Measurements from ENCODE around the gene OPN3.

OPN3 gene

DNA sequence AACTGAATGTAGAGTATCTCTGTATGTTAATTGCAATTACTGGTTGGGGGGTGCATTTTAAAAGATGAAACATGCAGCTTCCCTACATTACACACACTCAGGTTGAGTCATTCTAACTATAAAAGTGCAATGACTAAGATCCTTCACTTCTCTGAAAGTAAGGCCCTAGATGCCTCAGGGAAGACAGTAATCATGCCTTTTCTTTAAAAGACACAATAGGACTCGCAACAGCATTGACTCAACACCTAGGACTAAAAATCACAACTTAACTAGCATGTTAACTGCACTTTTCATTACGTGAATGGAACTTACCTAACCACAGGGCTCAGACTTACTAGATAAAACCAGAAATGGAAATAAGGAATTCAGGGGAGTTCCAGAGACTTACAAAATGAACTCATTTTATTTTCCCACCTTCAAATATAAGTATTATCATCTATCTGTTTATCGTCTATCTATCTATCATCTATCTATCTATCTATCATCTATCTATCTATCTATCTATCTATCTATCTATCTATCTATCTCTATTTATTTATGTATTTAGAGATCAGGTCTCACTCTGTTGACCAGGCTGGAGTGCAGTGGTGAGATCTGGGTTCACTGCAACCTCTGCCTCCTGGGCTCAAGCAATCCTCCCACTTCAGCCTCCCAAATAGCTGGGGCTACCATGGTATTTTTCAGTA, 47.8 kb downstream of the OPN3 start:
- DNase-seq (ENCODE audit: extremely low read depth, insufficient read length): peak; percentile 27
- no peak overlapping the region for H3K4me3 ChIP-seq (replicated peaks; ENCODE audit: low read depth, low read length)
- no peaks in the 10 kb centered on the region; the same call in 1 of the 2 replicates for H3K36me3 ChIP-seq (ENCODE audit: control insufficient read depth, insufficient read depth, low read length)
- TF ChIP-seq, protein P1, sequence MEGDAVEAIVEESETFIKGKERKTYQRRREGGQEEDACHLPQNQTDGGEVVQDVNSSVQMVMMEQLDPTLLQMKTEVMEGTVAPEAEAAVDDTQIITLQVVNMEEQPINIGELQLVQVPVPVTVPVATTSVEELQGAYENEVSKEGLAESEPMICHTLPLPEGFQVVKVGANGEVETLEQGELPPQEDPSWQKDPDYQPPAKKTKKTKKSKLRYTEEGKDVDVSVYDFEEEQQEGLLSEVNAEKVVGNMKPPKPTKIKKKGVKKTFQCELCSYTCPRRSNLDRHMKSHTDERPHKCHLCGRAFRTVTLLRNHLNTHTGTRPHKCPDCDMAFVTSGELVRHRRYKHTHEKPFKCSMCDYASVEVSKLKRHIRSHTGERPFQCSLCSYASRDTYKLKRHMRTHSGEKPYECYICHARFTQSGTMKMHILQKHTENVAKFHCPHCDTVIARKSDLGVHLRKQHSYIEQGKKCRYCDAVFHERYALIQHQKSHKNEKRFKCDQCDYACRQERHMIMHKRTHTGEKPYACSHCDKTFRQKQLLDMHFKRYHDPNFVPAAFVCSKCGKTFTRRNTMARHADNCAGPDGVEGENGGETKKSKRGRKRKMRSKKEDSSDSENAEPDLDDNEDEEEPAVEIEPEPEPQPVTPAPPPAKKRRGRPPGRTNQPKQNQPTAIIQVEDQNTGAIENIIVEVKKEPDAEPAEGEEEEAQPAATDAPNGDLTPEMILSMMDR (IDR thresholded peaks at IDR 0.05; ENCODE audit: insufficient read depth, low read length, poor library complexity, severe bottlenecking): no peak
- no peaks in the 10 kb centered on the region for H3K27me3 ChIP-seq (replicated peaks; ENCODE audit: control insufficient read depth, insufficient read depth, low read length)

DNA sequence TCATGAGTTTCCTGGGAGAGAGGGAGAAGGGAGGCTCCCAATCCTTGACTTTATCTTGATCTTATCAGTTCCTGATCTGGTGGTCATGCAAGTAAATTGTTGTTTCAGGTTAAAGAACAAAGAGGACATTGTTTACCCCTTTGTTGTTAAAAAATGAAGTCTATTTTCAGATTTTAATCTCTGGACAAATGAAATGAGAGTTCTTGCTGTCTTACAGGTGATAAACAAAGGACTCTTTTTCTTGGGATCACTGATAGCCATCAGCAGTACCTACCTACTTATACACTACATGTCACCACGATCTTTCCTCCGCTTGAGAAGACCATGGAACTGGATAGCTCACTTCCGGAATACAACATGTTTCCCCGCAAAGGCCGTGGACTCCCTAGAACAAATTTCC, 48.4 kb downstream of the OPN3 start:
- DNase-seq (ENCODE audit: extremely low read depth, insufficient read length): no peak

DNA sequence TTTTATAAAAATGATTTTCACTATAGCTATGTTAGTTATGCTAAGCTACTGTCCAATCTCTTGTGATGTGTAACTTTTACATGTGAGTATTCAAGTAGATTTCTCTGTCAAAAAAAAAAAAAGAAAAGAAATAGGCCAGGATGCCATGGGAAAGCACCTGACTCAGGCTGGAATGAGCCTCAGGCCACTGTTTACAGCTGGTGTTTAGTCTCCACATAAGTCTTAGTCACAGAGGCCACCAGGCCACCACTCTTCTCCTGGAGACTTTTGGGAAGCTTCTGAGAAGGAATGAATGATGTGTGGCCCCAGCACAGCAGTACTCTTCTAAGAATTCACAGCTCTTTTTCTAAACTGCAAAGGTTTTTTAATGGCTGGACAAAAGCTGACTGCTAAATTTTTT, 48.9 kb downstream of the OPN3 start:
- no peak for DNase-seq (ENCODE audit: extremely low read depth, insufficient read length)
- peaks cover 2% of the 10 kb centered on the region for H3K36me3 ChIP-seq (ENCODE audit: control insufficient read depth, insufficient read depth, low read length)
- H3K27me3 ChIP-seq (replicated peaks; ENCODE audit: control insufficient read depth, insufficient read depth, low read length): no peaks in the 10 kb centered on the region
- TF ChIP-seq, protein P1 (IDR thresholded peaks at IDR 0.05; ENCODE audit: insufficient read depth, low read length, poor library complexity, severe bottlenecking): no peak
- H3K4me3 ChIP-seq (replicated peaks; ENCODE audit: low read depth, low read length): no peak overlapping the region

More for the DNA sequence above, 48.4 kb downstream of the OPN3 start:
- no peaks in the 10 kb centered on the region for H3K27me3 ChIP-seq (replicated peaks; ENCODE audit: control insufficient read depth, insufficient read depth, low read length)
- no peak overlapping the region for H3K4me3 ChIP-seq (replicated peaks; ENCODE audit: low read depth, low read length)
- TF ChIP-seq, protein P1 (IDR thresholded peaks at IDR 0.05; ENCODE audit: insufficient read depth, low read length, poor library complexity, severe bottlenecking): no peak
- H3K36me3 ChIP-seq (ENCODE audit: control insufficient read depth, insufficient read depth, low read length): peaks cover 2% of the 10 kb centered on the region

DNA sequence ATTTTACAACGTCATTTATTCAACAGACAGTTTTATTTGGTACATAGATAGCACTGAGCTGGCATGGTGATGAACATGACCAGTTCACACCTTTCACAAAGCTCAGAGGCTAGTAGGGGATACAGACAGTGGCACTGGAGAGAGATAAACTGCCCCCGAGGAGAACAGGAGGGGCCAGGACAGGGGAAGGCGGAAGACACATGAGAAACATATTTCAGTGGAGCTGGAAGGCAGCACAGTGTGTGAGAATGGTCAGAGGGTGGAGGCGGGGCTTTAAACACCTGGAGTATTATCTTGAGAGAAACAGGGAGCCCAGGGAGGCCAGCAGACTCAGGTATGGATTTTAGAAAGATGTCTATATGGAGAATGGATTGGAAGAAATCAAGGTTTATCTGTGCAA, 49.5 kb downstream of the OPN3 start:
- H3K4me3 ChIP-seq (replicated peaks; ENCODE audit: low read depth, low read length): no peak overlapping the region
- no peaks in the 10 kb centered on the region for H3K27me3 ChIP-seq (replicated peaks; ENCODE audit: control insufficient read depth, insufficient read depth, low read length)
- no peak for DNase-seq (ENCODE audit: extremely low read depth, insufficient read length)
- peaks cover 2% of the 10 kb centered on the region for H3K36me3 ChIP-seq (ENCODE audit: control insufficient read depth, insufficient read depth, low read length)
- TF ChIP-seq, protein P1 (IDR thresholded peaks at IDR 0.05; ENCODE audit: insufficient read depth, low read length, poor library complexity, severe bottlenecking): no peak

DNA sequence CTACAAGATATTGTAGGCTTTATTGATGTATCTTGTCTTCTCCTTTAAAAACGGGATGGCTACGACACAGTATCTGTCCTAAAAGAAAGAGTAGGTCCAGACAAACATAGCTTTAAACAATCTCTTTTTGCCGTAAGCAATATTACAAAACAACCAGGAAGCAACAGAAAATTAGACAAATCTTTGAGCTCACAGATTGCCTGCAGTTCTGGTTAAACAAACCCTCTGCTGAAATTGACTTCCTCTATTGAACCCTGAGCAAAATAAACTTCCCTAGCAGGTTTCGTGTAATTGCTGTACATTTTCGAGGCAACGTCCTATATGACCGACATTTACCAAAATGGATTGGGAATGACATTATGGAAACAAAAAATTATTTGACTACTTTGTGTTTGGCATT, 50.6 kb downstream of the OPN3 start:
- H3K4me3 ChIP-seq (replicated peaks; ENCODE audit: low read depth, low read length): no peak overlapping the region
- no peaks in the 10 kb centered on the region for H3K27me3 ChIP-seq (replicated peaks; ENCODE audit: control insufficient read depth, insufficient read depth, low read length)
- H3K36me3 ChIP-seq (ENCODE audit: control insufficient read depth, insufficient read depth, low read length): peaks cover 2% of the 10 kb centered on the region
- no peak for DNase-seq (ENCODE audit: extremely low read depth, insufficient read length)
- TF ChIP-seq, protein P1 (IDR thresholded peaks at IDR 0.05; ENCODE audit: insufficient read depth, low read length, poor library complexity, severe bottlenecking): no peak
